Fibroblast of lung (primary cell): Measurements from ENCODE around the gene SPIB. TPM values are rescaled to one million over a fixed set of nuclear protein-coding genes. Genes with fewer than 3 reads are reported as not detected.

Experiments
- DNase-seq, 2 donors: peaks; one replicate each; pipeline versions ENCODE4 v3.0.0 to v3.0.0-alpha.2; 2010; ENCODE audit warnings: low read depth in 2 of 2
- H2AFZ ChIP-seq: 2 replicates; pipeline ENCODE4 v1.5.1; 2012; ENCODE audit warnings: low read length, control low read depth, inconsistent platforms
- H3K27ac ChIP-seq: 2 replicates; pipeline ENCODE4 v1.5.1; 2011; ENCODE audit warnings: low read length, control low read depth; ENCODE audit not compliant: insufficient read depth
- H3K27me3 ChIP-seq: 2 replicates; pipeline ENCODE4 v1.5.1; 2011; ENCODE audit warnings: mild to moderate bottlenecking, low read length; ENCODE audit not compliant: control insufficient read depth, insufficient read depth
- H3K36me3 ChIP-seq: 2 replicates; pipeline ENCODE4 v1.5.1; 2011; ENCODE audit warnings: low read length; ENCODE audit not compliant: control insufficient read depth, insufficient read depth
- H3K4me1 ChIP-seq: 2 replicates; pipeline ENCODE4 v1.5.1; 2011; ENCODE audit warnings: low read length; ENCODE audit not compliant: control insufficient read depth, insufficient read depth; ENCODE audit errors: extremely low read depth
- H3K4me2 ChIP-seq: 2 replicates; pipeline ENCODE4 v1.5.1; 2011; ENCODE audit warnings: low read length, control low read depth; ENCODE audit not compliant: insufficient read depth; ENCODE audit errors: extremely low read depth
- H3K4me3 ChIP-seq, 4 experiments: fragments of 200-600 bp in 1 of 4; sonication (generic) in 1 of 4; replicated peaks in 1 of 4; 2 replicates each; pipeline ENCODE4 v1.5.1; 2011 to 2016; ENCODE audit warnings: low read length in 4 of 4, low read depth in 3 of 4, mild to moderate bottlenecking in 3 of 4, control low read depth in 2 of 4, inconsistent platforms in 1 of 4, mixed read lengths in 1 of 4; ENCODE audit not compliant: insufficient read depth in 1 of 4; ENCODE audit errors: control extremely low read depth in 1 of 4
- H3K79me2 ChIP-seq: 2 replicates; pipeline ENCODE4 v1.5.1; 2012; ENCODE audit warnings: mild to moderate bottlenecking, low read length, inconsistent platforms; ENCODE audit not compliant: control insufficient read depth, insufficient read depth
- H3K9ac ChIP-seq: 2 replicates; pipeline ENCODE4 v1.5.1; 2011; ENCODE audit warnings: mild to moderate bottlenecking, low read length, control low read depth; ENCODE audit not compliant: insufficient read depth
- H3K9me3 ChIP-seq: 2 replicates; pipeline ENCODE4 v1.5.1; 2012; ENCODE audit warnings: low read depth, low read length; ENCODE audit not compliant: control insufficient read depth, insufficient read depth
- H4K20me1 ChIP-seq: 2 replicates; pipeline ENCODE4 v1.5.1; 2011; ENCODE audit warnings: low read length; ENCODE audit not compliant: control insufficient read depth, insufficient read depth; ENCODE audit errors: extremely low read depth
- CTCF ChIP-seq, 2 donors: IDR thresholded peaks in 1 of 2; conservative IDR thresholded peaks in 1 of 2; 1 replicate in 1 of 2; 2 replicates in 1 of 2; pipeline ENCODE4 v1.5.1; 2011 to 2012; ENCODE audit warnings: low read length in 2 of 2, control low read depth in 1 of 2, inconsistent platforms in 1 of 2, low read depth in 1 of 2, mild to moderate bottlenecking in 1 of 2
- EZH2 ChIP-seq: IDR thresholded peaks from 2 replicates; pipeline ENCODE4 v1.5.1; 2012; ENCODE audit warnings: low read length, control low read depth, mild to moderate bottlenecking; ENCODE audit errors: missing control alignments
- polyA plus RNA-seq, 2 donors: library from polyadenylated mRNA; depleted of rRNA in 1 of 2; stranded (reverse) in 1 of 2; unstranded in 1 of 2; fragments of >200 nt; gene quantifications; 2 replicates each; pipeline ENCODE4 v1.2.1, GENCODE V29; 2011 to 2012; ENCODE audit warnings: missing spikeins in 1 of 2
- total RNA-seq: library from RNA; depleted of rRNA; stranded (reverse); fragments of >200 nt; gene quantifications from 2 replicates; pipeline ENCODE4 v1.2.1, GENCODE V29; 2014

The SPIB gene
- total and polyA plus RNA-seq, 2 donors (not counting 1 experiment from before 2014, with no cell fraction given) = not detected

DNA sequence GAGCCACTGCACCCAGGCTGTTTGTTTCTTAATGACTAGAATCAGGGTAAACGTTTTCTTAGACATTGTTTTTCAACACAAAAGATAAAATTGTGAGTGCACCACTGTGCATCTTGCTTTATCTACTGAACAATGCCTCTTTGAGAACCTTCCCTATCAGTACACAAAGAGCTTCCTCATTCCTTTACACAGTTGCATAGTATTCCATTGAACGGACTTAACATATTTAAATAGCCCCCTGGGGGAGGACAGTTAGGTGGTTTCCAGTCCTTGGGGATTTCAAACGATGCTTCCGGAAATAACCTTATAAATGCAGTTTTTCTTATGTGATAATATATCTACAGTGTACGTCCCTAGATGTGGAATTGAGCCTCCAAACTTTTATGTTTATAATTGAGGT is 26.0 kb upstream of the SPIB start:
- Histone ChIP-seq H3K79me2 (peaks cover 6% of the 10 kb centered on the region), H2AFZ (no peak overlapping the region), H3K4me2 (no peak overlapping the region), H3K27ac (no peak overlapping the region), H3K4me1 (no peaks in the 10 kb centered on the region), H3K9me3 (no peaks in the 10 kb centered on the region), H3K4me3 (no peak overlapping the region), H3K36me3 (no peaks in the 10 kb centered on the region), H4K20me1 (no peaks in the 10 kb centered on the region), H3K9ac (no peak overlapping the region), H3K27me3 (no peaks in the 10 kb centered on the region)
- no peak for DNase-seq
- TF ChIP-seq EZH2 (no peak), CTCF (conservative IDR thresholded peaks at IDR 0.05 in 1 of 2, IDR thresholded peaks at IDR 0.05 in 1 of 2; ENCODE audit: low read depth in 1 of 2, low read length in 2 of 2) (no peak)

GRCh38 chr19:50393589-50393988 is 25.1 kb upstream of the SPIB start:
- no peak for TF ChIP-seq CTCF (conservative IDR thresholded peaks at IDR 0.05 in 1 of 2, IDR thresholded peaks at IDR 0.05 in 1 of 2; ENCODE audit: low read depth in 1 of 2, low read length in 2 of 2)
- TF ChIP-seq EZH2 = no peak
- Histone ChIP-seq H3K4me1 (no peaks in the 10 kb centered on the region), H3K4me2 (no peak overlapping the region), H4K20me1 (no peaks in the 10 kb centered on the region), H2AFZ (no peak overlapping the region), H3K9ac (no peak overlapping the region), H3K9me3 (no peaks in the 10 kb centered on the region), H3K4me3 (no peak overlapping the region), H3K36me3 (no peaks in the 10 kb centered on the region), H3K27ac (no peak overlapping the region), H3K79me2 (peaks cover 4% of the 10 kb centered on the region), H3K27me3 (no peaks in the 10 kb centered on the region)
- no peak for DNase-seq

GRCh38 chr19:50394017-50394416 is 24.7 kb upstream of the SPIB start:
- Histone ChIP-seq H2AFZ (no peak overlapping the region), H3K36me3 (no peaks in the 10 kb centered on the region), H3K9ac (no peak overlapping the region), H3K9me3 (no peaks in the 10 kb centered on the region), H4K20me1 (no peaks in the 10 kb centered on the region), H3K4me1 (no peaks in the 10 kb centered on the region), H3K4me2 (no peak overlapping the region), H3K27me3 (no peaks in the 10 kb centered on the region), H3K27ac (no peak overlapping the region), H3K4me3 (no peak overlapping the region), H3K79me2 (peaks cover 3% of the 10 kb centered on the region)
- no peak for DNase-seq
- TF ChIP-seq EZH2 (no peak), CTCF (conservative IDR thresholded peaks at IDR 0.05 in 1 of 2, IDR thresholded peaks at IDR 0.05 in 1 of 2; ENCODE audit: low read depth in 1 of 2, low read length in 2 of 2) (no peak)
